Activated CD4-positive, alpha-beta T cell treated with anti-CD3 and anti-CD28 coated beads for 24 hours (primary cell): Measurements from ENCODE around the gene PSEN2.
"Not testable (repeated sequence)": the region's sequence is repeated elsewhere in the genome, so short reads cannot be mapped to it uniquely, and the experiment has no call there.

Experiments
- DNase-seq, 2 donors: peaks; one replicate each; pipeline ENCODE4 v3.0.0-alpha.2; 2020; ENCODE audit warnings: low read depth in 2 of 2

The PSEN2 gene

DNA sequence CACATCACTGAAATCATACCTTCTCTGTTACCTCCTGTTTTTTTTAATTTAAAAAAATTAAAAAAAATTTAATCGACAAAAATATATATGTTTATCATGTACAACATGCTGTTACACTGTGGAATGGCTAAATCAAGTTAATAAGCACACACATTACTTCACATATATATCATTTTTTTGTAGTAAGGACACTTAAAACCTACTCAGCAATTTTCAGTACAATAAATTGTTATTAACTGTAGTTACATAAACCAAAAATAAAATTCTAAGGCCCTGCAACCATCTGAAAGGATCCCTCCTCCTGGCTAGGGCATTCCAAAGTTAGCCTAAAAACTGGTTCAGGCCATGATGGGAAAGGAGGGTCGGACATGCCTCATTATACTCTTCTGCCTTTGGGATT, 46.1 kb downstream of the PSEN2 start:
- no peak for DNase-seq

DNA sequence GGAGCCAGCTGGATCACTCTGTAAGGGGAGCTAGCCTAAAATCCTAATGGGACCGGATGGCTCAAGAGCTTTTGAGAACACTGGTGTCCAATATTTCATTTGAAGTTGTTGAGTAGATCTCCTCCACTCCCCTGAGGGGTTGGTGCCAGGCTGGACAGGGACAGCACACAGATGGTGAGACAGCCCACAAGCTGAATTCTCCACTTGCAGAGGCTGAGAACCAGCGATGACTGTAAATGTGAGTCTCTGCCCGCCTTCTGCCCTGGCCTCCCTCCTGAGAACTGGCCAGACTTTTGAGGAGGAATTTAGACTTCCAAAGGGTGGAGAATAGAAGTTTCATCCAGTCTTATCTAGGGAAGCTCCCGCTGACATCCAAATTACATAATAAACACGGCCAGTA, 49.2 kb downstream of the PSEN2 start:
- DNase-seq: no peak

DNA sequence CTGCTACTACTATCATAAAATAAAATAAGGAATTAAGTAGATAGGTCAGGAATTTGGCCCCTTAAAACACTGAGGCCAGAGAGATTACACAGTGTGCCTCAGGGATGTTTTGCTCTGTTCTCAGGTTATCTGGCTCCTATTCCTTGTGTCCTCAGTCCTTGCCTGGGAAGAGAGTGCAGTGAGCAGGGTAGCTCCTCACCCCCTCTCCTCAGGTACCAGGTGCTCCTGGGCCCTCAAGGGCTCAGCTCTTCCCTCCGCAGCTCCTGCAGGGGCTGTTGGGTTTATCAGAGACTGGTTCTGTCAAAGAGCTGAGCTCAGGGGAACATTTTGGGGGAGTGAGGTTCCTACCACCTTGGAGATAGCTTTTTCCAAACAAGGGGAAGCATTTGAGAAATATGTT, 49.6 kb downstream of the PSEN2 start:
- no peak for DNase-seq

DNA sequence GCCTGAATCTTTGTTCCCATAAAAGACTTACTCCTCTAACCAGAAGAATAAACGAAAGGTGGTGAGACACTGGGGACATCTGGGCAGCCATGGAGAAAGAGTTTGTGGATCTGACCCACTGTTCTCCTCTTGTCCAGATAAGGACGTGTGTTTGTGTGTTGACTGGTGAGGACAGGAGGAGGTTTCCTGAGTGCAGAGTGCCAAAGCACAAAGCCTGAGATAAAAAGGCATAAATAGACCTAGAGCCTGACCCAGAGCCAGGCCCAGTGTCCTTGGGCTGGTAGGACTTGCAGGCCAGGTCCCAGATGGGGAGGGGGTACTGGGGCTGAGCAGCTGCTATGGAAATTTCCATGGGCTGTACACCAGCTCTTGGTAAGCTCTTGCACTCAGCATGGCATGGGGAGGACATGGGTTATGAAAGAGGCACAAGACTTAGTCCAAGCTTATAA, 50.1 kb downstream of the PSEN2 start:
- no peak for DNase-seq

DNA sequence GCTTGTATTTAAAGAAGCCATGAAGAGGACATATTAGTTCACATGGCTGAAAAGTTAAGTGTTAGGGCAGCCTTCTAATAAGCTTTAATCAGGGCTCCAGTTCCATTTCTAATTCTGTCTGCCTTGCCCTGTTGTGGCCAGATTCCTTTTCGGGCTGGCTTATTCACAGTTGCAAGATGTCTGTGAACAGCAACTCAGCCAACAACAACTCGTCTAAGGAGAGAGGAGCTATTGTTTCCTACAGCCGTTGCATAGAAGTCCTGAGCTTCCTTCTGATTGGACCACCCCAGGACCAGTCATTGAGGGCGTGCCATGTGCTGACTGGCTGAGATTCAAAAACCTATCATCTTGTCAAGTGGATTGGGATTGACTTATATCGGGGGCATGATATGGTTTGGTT, 51.1 kb downstream of the PSEN2 start:
- DNase-seq: no peak

DNA sequence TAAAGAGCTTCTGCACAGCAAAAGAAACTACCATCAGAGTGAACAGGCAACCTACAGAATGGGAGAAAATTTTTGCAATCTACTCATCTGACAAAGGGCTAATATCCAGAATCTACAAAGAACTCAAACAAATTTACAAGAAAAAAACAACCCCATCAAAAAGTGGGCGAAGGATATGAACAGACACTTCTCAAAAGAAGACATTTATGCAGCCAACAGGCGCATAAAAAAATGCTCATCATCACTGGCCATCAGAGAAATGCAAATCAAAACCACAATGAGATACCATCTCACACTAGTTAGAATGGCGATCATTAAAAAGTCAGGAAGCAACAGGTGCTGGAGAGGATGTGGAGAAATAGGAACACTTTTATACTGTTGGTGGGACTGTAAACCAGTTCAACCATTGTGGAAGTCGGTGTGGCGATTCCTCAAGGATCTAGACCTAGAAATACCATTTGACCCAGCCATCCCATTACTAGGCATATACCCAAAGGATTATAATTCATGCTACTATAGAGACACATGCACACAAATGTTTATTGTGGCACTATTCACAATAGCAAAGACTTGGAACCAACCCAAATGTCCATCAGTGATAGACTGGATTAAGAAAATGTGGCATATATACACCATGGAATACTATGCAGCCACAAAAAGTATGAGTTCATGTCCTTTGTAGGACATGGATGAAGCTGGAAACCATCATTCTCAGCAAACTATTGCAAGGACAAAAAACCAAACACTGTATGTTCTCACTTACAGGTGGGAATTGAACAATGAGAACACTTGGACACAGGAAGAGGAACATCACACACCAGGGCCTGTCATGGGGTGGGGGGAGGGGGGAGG, 59.1 kb downstream of the PSEN2 start:
- not testable (repeated sequence) for DNase-seq

DNA sequence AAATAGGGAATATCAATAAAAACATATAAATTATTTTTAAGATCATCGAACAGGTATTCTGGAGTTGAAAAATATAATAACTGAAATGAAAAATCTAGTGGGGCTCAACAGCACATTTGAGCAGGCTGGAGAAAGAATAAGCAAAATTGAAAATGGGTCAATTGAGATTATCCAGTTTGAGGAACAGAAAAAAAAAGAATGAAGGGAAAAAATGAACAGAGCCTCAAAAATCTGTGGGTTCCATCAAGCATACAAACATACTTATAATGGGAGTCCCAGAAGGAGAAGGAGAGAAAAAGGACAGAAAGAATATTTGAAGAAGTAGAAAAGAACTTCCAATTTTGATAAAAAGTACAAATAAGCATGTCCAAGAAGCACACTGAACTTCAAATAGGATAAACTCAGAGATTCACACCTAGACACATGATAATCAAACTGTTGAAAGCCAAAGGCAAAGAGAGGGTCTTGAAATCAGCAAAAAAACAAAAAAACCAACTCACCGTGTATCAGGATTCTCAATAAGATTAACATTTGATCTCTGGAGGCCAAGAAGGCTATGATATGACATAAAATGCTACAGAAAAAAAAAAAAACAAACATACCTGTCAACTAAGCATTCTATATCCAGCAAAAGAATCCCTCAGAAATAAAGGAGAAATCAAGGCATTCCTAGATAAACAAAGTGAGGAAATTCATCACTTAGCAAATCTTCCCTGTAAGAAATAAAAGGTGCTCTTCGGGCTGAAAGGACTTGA, 64.2 kb downstream of the PSEN2 start:
- DNase-seq: no peak

DNA sequence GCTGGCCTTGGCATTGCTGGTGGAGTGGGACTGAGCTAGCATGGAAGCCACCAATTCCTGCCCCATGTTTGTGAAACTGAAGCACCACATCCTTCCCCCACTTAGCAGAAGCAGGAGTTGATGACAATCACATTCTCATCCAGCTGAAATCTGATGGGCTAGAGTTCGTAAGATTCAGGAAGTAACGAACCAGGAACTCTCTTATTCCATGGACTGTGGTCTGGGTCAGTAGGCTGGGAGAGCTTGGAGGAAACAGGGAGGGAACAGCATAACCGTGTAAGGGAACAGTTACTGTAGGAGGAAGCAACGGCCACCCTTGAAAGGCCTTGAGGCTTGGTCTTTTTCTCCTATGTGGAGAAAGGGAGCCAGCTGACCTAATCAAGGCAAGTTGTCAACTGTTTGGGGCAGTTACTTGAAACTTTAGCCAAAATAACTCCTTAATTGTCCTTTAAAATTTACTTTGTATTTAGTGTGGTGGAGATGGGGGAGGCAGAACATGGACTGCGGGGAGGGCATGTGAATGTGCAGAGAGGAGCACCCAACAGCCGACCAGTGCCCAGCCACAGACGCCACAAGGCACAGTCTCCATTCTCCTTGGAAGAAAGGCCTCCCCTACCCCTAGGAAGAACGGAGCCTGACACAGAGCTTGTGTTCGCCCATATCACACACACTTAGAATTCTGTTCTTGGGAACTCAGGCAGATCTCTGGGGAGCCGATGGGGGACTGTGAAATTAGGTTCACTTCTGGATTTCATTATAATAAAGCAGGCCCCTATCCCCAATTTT, 67.7 kb downstream of the PSEN2 start:
- DNase-seq: no peak

DNA sequence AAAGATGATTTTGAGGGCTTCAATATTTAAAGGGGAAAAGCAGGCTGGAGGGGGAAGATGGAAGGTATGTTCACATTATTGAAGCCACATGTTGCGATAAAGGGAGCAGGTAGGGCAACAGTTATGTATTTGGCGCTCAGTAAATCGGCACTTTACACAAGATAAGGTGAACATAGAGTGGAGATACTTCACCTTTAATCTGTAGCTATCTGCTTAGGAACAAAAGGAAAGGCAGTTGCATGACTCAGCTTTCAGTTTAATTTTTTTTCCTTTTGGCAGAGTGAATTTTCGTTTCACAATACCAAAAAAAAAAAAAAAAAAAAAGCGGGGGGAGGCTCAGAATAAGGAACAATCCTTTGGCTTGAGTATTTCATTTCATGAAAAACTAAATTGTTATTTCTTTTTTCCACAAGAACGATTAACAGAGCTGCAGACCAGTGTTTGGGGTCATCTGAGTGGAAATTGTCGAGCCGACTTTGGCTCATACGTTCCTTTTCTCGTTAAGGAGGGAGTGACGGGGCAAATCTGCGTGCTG, 68.6 kb downstream of the PSEN2 start:
- no peak for DNase-seq

DNA sequence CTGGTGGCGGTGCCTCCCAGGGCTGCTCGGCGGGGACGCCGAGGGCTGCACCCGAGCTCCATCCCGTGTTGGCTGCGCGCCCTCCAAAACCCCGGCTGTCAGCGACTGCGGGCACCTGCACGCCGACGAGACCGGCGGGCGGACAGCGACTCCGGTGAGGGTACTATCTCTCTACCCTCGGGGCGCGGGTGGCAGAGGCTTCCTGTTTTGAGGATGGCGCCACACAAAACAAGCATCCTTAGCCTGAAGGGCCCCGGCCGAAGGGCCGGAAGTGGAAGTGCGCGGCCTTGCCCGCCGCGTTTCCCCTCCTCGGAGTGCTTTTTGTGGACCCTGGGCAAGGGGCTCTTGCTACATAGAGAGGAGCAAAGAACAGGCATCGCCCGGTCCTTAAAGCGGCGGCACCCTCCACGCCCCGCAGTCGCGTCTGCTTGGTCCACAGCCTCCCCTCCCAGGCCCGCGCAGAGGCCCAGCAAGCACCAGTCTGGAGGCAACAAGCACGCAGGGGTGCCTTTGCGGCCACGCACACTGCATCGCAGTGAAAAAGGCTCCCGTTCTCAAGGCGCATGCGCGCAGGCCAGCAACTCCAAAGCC, 69.1 kb downstream of the PSEN2 start:
- DNase-seq: peak; percentile 18 to 34

DNA sequence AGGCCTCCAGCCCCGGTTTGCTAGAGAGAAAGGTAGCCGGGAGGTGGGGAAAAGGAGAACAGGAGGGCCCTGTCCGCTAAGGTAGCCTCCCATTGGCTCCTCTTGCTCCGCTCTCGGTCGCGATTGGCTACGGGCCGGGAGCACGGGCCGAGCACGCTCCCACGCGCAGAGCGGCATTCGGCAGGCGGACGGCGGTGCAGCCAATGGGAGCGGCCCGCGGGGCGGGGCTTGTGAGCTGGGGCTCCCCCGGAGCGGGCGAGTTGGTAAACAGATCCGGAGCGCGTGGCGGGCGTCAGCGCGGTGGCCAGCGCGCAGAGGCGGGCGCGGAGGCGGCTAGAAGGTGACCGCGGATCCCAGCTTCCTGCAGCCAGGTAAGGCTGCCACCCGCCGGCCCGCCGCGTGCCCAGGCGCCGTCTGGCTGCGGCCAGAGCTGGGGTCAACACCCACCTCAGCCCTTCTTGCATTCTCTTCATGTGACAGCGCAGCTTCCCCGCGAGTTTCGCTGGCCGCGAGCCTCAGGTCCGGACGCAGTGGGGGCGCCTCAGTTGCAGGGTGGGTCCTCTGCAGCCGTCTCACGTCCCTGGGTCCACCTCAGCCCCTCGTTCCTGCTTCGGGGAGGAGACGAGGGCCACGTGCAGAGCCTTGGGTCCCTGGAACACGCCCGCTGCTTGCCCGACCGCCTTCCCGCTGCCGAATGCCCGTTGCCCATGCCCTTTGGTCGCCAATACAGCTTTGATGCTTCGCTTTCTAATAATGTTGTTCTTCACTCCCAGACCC, 69.8 kb downstream of the PSEN2 start, which contains the start of gene COQ8A:
Gene COQ8A, plus strand, starts transcription at position 266 of the 777 bp plus-strand sequence. CDS start 21,092 bp downstream, outside the sequence.
- peak; percentile 97 for DNase-seq

DNA sequence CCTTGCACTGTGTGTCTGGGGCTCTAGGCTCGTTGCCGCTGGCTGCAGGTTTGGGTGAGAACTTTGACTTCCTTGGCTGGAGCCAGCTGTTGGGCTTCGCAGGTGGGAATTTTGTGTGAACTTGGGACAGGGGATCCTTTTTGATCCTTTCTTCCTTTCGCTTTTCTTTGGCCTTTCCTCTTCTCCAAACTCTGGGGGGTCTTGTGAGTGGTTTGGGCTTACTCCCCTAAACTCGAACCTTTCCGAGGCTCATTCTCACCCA, 70.3 kb downstream of the PSEN2 start:
- DNase-seq: no peak

DNA sequence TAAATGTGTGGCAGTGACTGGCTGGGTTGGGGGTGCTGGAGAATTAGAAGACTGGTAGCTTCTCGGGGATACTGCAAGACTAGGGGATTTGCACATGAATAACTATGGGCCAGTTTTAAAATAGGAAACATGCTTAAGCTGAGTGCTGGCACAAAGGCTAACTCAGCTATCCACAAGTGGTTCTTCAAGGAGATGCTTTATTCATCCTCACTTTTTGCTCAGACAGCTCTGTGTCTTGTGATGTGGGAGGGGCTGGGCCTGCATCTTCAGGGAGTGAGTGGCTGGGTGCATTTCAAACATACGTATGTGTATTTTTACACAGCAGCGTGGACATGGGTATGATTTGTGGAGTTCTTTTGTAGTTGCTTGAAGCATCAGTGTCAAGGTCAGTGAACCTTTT, 72.0 kb downstream of the PSEN2 start:
- no peak for DNase-seq

DNA sequence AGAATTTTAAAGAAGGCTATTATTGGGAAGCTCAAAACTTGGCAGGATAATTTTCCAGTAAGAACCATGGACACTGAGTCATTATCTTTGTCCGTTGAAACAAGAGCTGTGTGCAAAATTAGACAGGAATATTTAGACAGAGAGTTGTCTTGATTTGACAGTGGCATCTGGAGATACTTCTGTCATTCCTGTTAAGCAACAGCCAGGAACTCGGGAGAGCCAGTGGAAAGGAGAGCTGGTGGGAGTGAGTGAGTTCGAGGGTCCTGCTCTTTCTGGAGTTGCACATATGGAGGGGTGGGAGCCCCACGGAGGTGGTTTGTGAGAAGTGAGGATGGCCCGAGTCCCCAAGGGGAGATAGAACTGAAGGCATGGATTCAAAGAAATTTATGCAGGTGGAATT, 72.7 kb downstream of the PSEN2 start:
- no peak for DNase-seq

DNA sequence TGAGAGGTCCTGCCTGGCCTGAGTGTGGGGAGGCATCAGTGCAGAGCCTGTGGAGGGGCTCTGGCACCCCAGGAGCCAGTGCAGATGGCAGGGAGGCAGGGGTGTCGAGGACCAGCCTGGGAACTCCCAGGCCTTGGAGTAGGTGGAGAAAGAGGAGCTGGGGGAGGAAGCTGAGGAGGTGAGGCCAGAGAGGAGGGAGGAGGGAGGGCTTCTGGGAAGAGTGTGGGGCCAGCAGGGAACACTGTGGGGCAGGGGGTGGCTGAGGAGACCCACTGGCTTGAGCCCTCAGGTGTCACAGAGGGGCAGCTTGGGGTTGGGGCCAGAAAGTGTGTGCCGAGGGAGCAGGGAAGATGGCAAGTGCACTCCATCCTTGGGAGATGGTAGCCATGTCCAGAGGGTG, 73.5 kb downstream of the PSEN2 start:
- no peak for DNase-seq

DNA sequence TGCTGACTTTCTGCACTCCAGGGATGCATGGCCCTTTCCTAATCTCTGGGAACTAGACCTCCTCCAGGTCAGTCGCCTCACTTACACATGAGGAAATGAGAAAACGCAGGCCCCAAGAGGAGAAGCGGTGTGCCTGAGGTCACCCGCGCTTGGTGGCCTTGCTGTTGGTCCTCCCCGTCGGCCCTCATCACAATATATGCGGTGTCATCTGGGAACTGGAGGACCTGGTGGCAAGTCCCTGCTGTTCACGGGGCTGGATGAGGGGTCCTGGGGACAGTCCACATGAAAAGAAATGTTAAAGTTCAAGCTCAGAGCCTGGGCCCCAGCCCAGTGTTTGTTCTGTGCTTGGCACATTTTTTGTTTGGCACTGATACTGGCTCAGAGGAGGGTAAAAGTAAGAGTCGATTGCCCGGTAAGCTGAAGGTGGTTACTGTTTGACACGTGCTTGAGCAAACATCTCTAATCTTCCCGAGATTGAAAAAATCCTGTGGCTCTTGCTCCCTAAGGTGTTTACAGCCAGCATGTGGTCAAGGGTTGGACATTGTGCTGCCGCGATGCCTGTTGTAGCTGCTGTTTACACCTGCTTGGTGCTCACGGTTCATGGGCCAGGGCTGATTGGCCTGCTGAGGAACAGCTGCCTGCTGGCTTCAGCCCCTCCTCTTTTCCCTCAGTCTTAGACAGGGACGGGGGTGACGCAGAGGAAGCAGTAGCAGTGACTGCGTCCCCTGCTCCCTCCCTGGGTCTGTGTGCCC, 74.9 kb downstream of the PSEN2 start:
- no peak for DNase-seq
